WTC11 (cell line): Measurements from ENCODE around the gene MITF.

Experiments used
- CREB1 ChIP-seq: sonication (generic); formaldehyde crosslinking; IDR thresholded peaks from 2 replicates; pipeline ENCODE4 v1.8.0; 2023; ENCODE audit warnings: mild to moderate bottlenecking, missing genetic modification reagents
- CTCF ChIP-seq: fragments of 200-600 bp; IDR thresholded peaks from 2 replicates; pipeline ENCODE4 v1.8.0; 2022; ENCODE audit warnings: antibody characterized with exemption
- NR2C2 ChIP-seq: sonication (generic); formaldehyde crosslinking; IDR thresholded peaks from 2 replicates; pipeline ENCODE4 v1.8.0; 2022; ENCODE audit warnings: mild to moderate bottlenecking, missing genetic modification reagents
- RELA ChIP-seq: sonication (generic); formaldehyde crosslinking; IDR thresholded peaks from 2 replicates; pipeline ENCODE4 v1.8.1; 2022; ENCODE audit warnings: missing genetic modification reagents, mild to moderate bottlenecking, borderline replicate concordance
- ZBTB21 ChIP-seq: sonication (generic); formaldehyde crosslinking; IDR thresholded peaks from 2 replicates; pipeline ENCODE4 v1.8.1; 2023; ENCODE audit warnings: mild to moderate bottlenecking, missing genetic modification reagents, borderline replicate concordance
- ZNF121 ChIP-seq: sonication (generic); formaldehyde crosslinking; IDR thresholded peaks from 2 replicates; pipeline ENCODE4 v1.8.0; 2023; ENCODE audit warnings: missing genetic modification reagents
- ZNF138 ChIP-seq: sonication (generic); formaldehyde crosslinking; conservative IDR thresholded peaks from 2 replicates; pipeline ENCODE4 v1.8.1; 2022; ENCODE audit warnings: mild to moderate bottlenecking, moderate library complexity, missing genetic modification reagents

- TF ChIP-seq CTCF (no peak), RELA (no peak), CREB1 (no peak), NR2C2 (CRISPR knock-in tag) (no peak), ZBTB21 (CRISPR knock-in tag) (no peak), ZNF138 (CRISPR knock-in tag) (no peak), ZNF121 (CRISPR knock-in tag) (no peak)
Measured at GRCh38 chr3:69838696-69839515, 99.6 kb downstream of the MITF start.
